GM23338 (cell line): Measurements from ENCODE around the gene B3GNT9. TPM values are rescaled to one million over a fixed set of nuclear protein-coding genes. Genes with fewer than 3 reads are reported as not detected.
A peak's percentile ranks its signal among the peaks of the same experiment; 100 is the strongest.

Experiments used
- ATAC-seq: fragments of 200-7000 bp; cut with Tn5 transposase; 3 replicates; pipeline ENCODE4 v1.9.1; 2020
- DNase-seq: peaks from one replicate; pipeline ENCODE4 v3.0.0-alpha.2; 2015; ENCODE audit warnings: low spot score
- H2AFZ ChIP-seq: fragments of 200-600 bp; sonication (generic); 2 replicates; pipeline ENCODE4 v1.8.0; 2016; ENCODE audit warnings: antibody characterized with exemption, mild to moderate bottlenecking, moderate library complexity
- H3F3A ChIP-seq: fragments of 200-600 bp; sonication (generic); replicated peaks from 2 replicates; pipeline ENCODE4 v1.8.0; 2017; ENCODE audit warnings: antibody characterized with exemption, mixed run types, low read depth
- H3K27ac ChIP-seq: fragments of 200-600 bp; sonication (generic); 2 replicates; pipeline ENCODE4 v1.6.1; 2016; ENCODE audit warnings: low read depth
- H3K27me3 ChIP-seq: fragments of 200-600 bp; sonication (generic); 2 replicates; pipeline ENCODE4 v1.8.0; 2016; ENCODE audit warnings: mild to moderate bottlenecking, mixed run types, moderate library complexity; ENCODE audit not compliant: insufficient read depth
- H3K36me3 ChIP-seq: fragments of 200-600 bp; sonication (generic); 2 replicates; pipeline ENCODE4 v1.8.0; 2016; ENCODE audit warnings: mild to moderate bottlenecking; ENCODE audit not compliant: insufficient read depth
- H3K4me1 ChIP-seq: fragments of 200-600 bp; sonication (generic); 2 replicates; pipeline ENCODE4 v1.8.0; 2016; ENCODE audit warnings: mild to moderate bottlenecking, moderate library complexity; ENCODE audit not compliant: insufficient read depth
- H3K4me2 ChIP-seq: fragments of 200-600 bp; sonication (generic); 2 replicates; pipeline ENCODE4 v1.7.1; 2017; ENCODE audit warnings: mixed run types
- H3K4me3 ChIP-seq: fragments of 200-600 bp; sonication (generic); 2 replicates; pipeline ENCODE4 v1.6.1; 2016; ENCODE audit warnings: mixed run types
- H3K79me2 ChIP-seq: fragments of 200-600 bp; sonication (generic); replicated peaks from 2 replicates; pipeline ENCODE4 v1.8.0; 2017; ENCODE audit warnings: mild to moderate bottlenecking; ENCODE audit not compliant: insufficient read depth
- H3K9me2 ChIP-seq: fragments of 200-600 bp; sonication (generic); 2 replicates; pipeline ENCODE4 v1.8.0; 2017; ENCODE audit not compliant: insufficient read depth
- H4K20me1 ChIP-seq: fragments of 200-600 bp; sonication (generic); replicated peaks from 2 replicates; pipeline ENCODE4 v1.8.0; 2017; ENCODE audit warnings: mild to moderate bottlenecking; ENCODE audit not compliant: insufficient read depth
- H3K27ac Mint-ChIP-seq: 2 replicates; pipeline ENCODE4 v1.8.0; 2020; ENCODE audit warnings: inconsistent platforms, mild to moderate bottlenecking, moderate library complexity, mixed read lengths
- H3K27me3 Mint-ChIP-seq: 3 replicates; pipeline ENCODE4 v1.8.0; 2022; ENCODE audit warnings: low read depth, mild to moderate bottlenecking, moderate library complexity, mixed read lengths, inconsistent platforms; ENCODE audit not compliant: insufficient read depth, poor library complexity
- H3K36me3 Mint-ChIP-seq: 3 replicates; pipeline ENCODE4 v1.8.0; 2021; ENCODE audit warnings: low read depth, mild to moderate bottlenecking, inconsistent platforms, moderate library complexity, mixed read lengths
- H3K4me1 Mint-ChIP-seq: 3 replicates; pipeline ENCODE4 v1.8.0; 2020; ENCODE audit warnings: mild to moderate bottlenecking, inconsistent platforms, mixed read lengths
- H3K4me3 Mint-ChIP-seq: 3 replicates; pipeline ENCODE4 v1.8.0; 2021; ENCODE audit warnings: moderate library complexity, mild to moderate bottlenecking, inconsistent platforms, mixed read lengths
- H3K9me3 Mint-ChIP-seq: 3 replicates; pipeline ENCODE4 v1.8.0; 2020; ENCODE audit warnings: moderate library complexity, mild to moderate bottlenecking, inconsistent platforms, mixed read lengths
- CREB1 ChIP-seq: fragments of 250-450 bp; sonication (Bioruptor Pico); IDR thresholded peaks from 2 replicates; pipeline ENCODE4 v1.5.0; 2020; ENCODE audit warnings: low read depth, mild to moderate bottlenecking, moderate library complexity
- EZH2 ChIP-seq: fragments of 200-600 bp; sonication (generic); IDR thresholded peaks from one replicate; pipeline ENCODE4 v1.8.0; 2017; ENCODE audit warnings: antibody characterized with exemption, mild to moderate bottlenecking, low read depth; ENCODE audit not compliant: unreplicated experiment
- JUNB ChIP-seq: IDR thresholded peaks from one replicate; pipeline ENCODE4 v1.6.1; 2016; ENCODE audit warnings: antibody characterized with exemption; ENCODE audit not compliant: unreplicated experiment
- POLR2AphosphoS5 ChIP-seq: IDR thresholded peaks from 2 replicates; pipeline ENCODE4 v1.6.1; 2016; ENCODE audit warnings: antibody characterized with exemption, low read depth
- STAT1 ChIP-seq: IDR thresholded peaks from one replicate; pipeline ENCODE4 v1.6.1; 2016; ENCODE audit warnings: antibody characterized with exemption; ENCODE audit not compliant: unreplicated experiment
- ZNF114 ChIP-seq: fragments of 250-450 bp; sonication (Bioruptor Pico); IDR thresholded peaks from 2 replicates; pipeline ENCODE4 v1.5.0; 2020; ENCODE audit warnings: mild to moderate bottlenecking, moderate library complexity
- ZNF331 ChIP-seq: fragments of 250-450 bp; sonication (Bioruptor Pico); IDR thresholded peaks from 2 replicates; pipeline ENCODE4 v1.5.0; 2020; ENCODE audit warnings: low read depth, mild to moderate bottlenecking, moderate library complexity
- polyA plus RNA-seq: library from polyadenylated mRNA; unstranded; fragments of >200 nt; fragmentation: Nextera tagmentation; extraction: Ambion mirVana; gene quantifications from 2 replicates; pipeline ENCODE4 v1.2.1, GENCODE V29; 2016
- total RNA-seq: library from RNA; depleted of rRNA; stranded (reverse); fragments of >200 nt; shearing (Covaris generic); gene quantifications from 2 replicates; pipeline ENCODE4 v1.2.3, GENCODE V29; 2014
- TF ChIP-seq, protein P1 (sequence below): fragments of 250-450 bp; sonication (Bioruptor Pico); IDR thresholded peaks from 2 replicates; pipeline ENCODE4 v1.5.0; 2020; ENCODE audit warnings: mild to moderate bottlenecking, moderate library complexity
- TF ChIP-seq, protein P2 (sequence below), 2 experiments: fragments of 200-600 bp in 1 of 2; sonication (generic) in 1 of 2; conservative IDR thresholded peaks; 2 replicates each; pipeline versions ENCODE4 v1.5.1 to v1.6.1; 2016 to 2017; ENCODE audit warnings: antibody characterized with exemption in 2 of 2, low read depth in 2 of 2, mild to moderate bottlenecking in 2 of 2, moderate library complexity in 1 of 2

Gene B3GNT9
- total and polyA plus RNA-seq, 2 experiments from 2014 or later, result 0.99 to 7.0 TPM

- TF ChIP-seq, protein P1, sequence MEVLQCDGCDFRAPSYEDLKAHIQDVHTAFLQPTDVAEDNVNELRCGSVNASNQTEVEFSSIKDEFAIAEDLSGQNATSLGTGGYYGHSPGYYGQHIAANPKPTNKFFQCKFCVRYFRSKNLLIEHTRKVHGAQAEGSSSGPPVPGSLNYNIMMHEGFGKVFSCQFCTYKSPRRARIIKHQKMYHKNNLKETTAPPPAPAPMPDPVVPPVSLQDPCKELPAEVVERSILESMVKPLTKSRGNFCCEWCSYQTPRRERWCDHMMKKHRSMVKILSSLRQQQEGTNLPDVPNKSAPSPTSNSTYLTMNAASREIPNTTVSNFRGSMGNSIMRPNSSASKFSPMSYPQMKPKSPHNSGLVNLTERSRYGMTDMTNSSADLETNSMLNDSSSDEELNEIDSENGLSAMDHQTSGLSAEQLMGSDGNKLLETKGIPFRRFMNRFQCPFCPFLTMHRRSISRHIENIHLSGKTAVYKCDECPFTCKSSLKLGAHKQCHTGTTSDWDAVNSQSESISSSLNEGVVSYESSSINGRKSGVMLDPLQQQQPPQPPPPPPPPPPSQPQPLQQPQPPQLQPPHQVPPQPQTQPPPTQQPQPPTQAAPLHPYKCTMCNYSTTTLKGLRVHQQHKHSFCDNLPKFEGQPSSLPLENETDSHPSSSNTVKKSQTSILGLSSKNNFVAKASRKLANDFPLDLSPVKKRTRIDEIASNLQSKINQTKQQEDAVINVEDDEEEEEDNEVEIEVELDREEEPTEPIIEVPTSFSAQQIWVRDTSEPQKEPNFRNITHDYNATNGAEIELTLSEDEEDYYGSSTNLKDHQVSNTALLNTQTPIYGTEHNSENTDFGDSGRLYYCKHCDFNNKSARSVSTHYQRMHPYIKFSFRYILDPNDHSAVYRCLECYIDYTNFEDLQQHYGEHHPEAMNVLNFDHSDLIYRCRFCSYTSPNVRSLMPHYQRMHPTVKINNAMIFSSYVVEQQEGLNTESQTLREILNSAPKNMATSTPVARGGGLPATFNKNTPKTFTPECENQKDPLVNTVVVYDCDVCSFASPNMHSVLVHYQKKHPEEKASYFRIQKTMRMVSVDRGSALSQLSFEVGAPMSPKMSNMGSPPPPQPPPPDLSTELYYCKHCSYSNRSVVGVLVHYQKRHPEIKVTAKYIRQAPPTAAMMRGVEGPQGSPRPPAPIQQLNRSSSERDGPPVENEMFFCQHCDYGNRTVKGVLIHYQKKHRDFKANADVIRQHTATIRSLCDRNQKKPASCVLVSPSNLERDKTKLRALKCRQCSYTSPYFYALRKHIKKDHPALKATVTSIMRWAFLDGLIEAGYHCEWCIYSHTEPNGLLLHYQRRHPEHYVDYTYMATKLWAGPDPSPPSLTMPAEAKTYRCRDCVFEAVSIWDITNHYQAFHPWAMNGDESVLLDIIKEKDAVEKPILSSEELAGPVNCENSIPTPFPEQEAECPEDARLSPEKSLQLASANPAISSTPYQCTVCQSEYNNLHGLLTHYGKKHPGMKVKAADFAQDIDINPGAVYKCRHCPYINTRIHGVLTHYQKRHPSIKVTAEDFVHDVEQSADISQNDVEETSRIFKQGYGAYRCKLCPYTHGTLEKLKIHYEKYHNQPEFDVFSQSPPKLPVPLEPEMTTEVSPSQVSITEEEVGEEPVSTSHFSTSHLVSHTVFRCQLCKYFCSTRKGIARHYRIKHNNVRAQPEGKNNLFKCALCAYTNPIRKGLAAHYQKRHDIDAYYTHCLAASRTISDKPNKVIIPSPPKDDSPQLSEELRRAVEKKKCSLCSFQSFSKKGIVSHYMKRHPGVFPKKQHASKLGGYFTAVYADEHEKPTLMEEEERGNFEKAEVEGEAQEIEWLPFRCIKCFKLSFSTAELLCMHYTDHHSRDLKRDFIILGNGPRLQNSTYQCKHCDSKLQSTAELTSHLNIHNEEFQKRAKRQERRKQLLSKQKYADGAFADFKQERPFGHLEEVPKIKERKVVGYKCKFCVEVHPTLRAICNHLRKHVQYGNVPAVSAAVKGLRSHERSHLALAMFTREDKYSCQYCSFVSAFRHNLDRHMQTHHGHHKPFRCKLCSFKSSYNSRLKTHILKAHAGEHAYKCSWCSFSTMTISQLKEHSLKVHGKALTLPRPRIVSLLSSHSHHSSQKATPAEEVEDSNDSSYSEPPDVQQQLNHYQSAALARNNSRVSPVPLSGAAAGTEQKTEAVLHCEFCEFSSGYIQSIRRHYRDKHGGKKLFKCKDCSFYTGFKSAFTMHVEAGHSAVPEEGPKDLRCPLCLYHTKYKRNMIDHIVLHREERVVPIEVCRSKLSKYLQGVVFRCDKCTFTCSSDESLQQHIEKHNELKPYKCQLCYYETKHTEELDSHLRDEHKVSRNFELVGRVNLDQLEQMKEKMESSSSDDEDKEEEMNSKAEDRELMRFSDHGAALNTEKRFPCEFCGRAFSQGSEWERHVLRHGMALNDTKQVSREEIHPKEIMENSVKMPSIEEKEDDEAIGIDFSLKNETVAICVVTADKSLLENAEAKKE, result no peak
Observed at GRCh38 chr16:67191411-67191994, 40.7 kb upstream of the B3GNT9 start (continued).

GRCh38 chr16:67190448-67191399 lies 39.9 kb upstream of the B3GNT9 start:
- no peaks in the 10 kb centered on the region for H3K9me2 ChIP-seq
- no peak overlapping the region for H3K4me2 ChIP-seq
- no peak overlapping the region; the same call in 1 of the 2 replicates for H2AFZ ChIP-seq
- no peak for DNase-seq
- no peak overlapping the region for H3K4me3 ChIP-seq
- 0 out of 2 replicates have a peak, but pooled peaks cover 6% of the 10 kb centered on the region for H3F3A ChIP-seq
- Mint-ChIP-seq H3K27ac (no peak overlapping the region; the same call in 1 of the 2 replicates), H3K27me3 (peaks cover 18% of the 10 kb centered on the region), H3K4me1 (peaks cover 26% of the 10 kb centered on the region), H3K9me3 (no peaks in the 10 kb centered on the region), H3K4me3 (peak overlapping the region; percentile 93; the same call in 1 of the 3 replicates), H3K36me3 (peaks cover 25% of the 10 kb centered on the region)
- H3K27ac ChIP-seq, result no peak overlapping the region
- peaks cover 18% of the 10 kb centered on the region for H4K20me1 ChIP-seq
- peaks cover 21% of the 10 kb centered on the region for H3K79me2 ChIP-seq
- no peak for ATAC-seq
- H3K27me3 ChIP-seq, result peaks cover 11% of the 10 kb centered on the region
- peaks cover 8% of the 10 kb centered on the region; the same call in 1 of the 2 replicates for H3K36me3 ChIP-seq
- H3K4me1 ChIP-seq, result peaks cover 11% of the 10 kb centered on the region; the same call in 1 of the 2 replicates
- no peak for TF ChIP-seq EZH2
- TF ChIP-seq, protein P2, sequence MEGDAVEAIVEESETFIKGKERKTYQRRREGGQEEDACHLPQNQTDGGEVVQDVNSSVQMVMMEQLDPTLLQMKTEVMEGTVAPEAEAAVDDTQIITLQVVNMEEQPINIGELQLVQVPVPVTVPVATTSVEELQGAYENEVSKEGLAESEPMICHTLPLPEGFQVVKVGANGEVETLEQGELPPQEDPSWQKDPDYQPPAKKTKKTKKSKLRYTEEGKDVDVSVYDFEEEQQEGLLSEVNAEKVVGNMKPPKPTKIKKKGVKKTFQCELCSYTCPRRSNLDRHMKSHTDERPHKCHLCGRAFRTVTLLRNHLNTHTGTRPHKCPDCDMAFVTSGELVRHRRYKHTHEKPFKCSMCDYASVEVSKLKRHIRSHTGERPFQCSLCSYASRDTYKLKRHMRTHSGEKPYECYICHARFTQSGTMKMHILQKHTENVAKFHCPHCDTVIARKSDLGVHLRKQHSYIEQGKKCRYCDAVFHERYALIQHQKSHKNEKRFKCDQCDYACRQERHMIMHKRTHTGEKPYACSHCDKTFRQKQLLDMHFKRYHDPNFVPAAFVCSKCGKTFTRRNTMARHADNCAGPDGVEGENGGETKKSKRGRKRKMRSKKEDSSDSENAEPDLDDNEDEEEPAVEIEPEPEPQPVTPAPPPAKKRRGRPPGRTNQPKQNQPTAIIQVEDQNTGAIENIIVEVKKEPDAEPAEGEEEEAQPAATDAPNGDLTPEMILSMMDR (conservative IDR thresholded peaks at IDR 0.05; ENCODE audit: low read depth in 2 of 2), result no peak
- TF ChIP-seq POLR2AphosphoS5, result no peak
- no peak for TF ChIP-seq JUNB
- no peak for TF ChIP-seq ZNF114 (CRISPR knock-in tag)
- TF ChIP-seq STAT1, result no peak
- no peak for TF ChIP-seq ZNF331 (CRISPR knock-in tag)
- no peak for TF ChIP-seq CREB1
